Keratinocyte (primary cell): ENCODE data around the gene OR8B8. TPM values are rescaled to one million over a fixed set of nuclear protein-coding genes. Genes with fewer than 3 reads are reported as not detected.

Experiments
- DNase-seq: peaks from one replicate; pipeline ENCODE4 v3.0.0-alpha.2; 2011; ENCODE audit warnings: low read depth, missing footprints, low spot score
- FAIRE-seq: peaks from 2 replicates; lab custom pipeline; 2011; peaks lifted over from hg19 to GRCh38; lab: Jason Lieb, UNC
- H2AFZ ChIP-seq: 2 replicates; pipeline ENCODE4 v1.6.0; 2012; ENCODE audit warnings: low read length, control low read depth, inconsistent platforms; ENCODE audit not compliant: control insufficient read depth
- H3K27ac ChIP-seq: 2 replicates; pipeline ENCODE4 v1.5.1; 2011; ENCODE audit warnings: low read length; ENCODE audit not compliant: control insufficient read depth, insufficient read depth
- H3K27me3 ChIP-seq: 3 replicates; pipeline ENCODE4 v1.6.0; 2011; ENCODE audit warnings: low read length; ENCODE audit not compliant: control insufficient read depth, insufficient read depth; ENCODE audit errors: extremely low read depth
- H3K36me3 ChIP-seq, 2 experiments: 2 replicates in 1 of 2; 3 replicates in 1 of 2; pipeline ENCODE4 v1.5.1; 2011; ENCODE audit warnings: low read length in 2 of 2, mild to moderate bottlenecking in 1 of 2; ENCODE audit not compliant: control insufficient read depth in 2 of 2, insufficient read depth in 2 of 2; ENCODE audit errors: extremely low read depth in 1 of 2
- H3K4me1 ChIP-seq: 3 replicates; pipeline ENCODE4 v1.5.1; 2011; ENCODE audit warnings: low read length; ENCODE audit not compliant: control insufficient read depth, insufficient read depth; ENCODE audit errors: extremely low read depth
- H3K4me2 ChIP-seq: 3 replicates; pipeline ENCODE4 v1.6.0; 2011; ENCODE audit warnings: low read depth, low read length; ENCODE audit not compliant: control insufficient read depth, insufficient read depth; ENCODE audit errors: extremely low read depth
- H3K4me3 ChIP-seq, 3 experiments: fragments of 200-600 bp in 1 of 3; sonication (generic) in 1 of 3; 2 replicates in 2 of 3; 3 replicates in 1 of 3; pipeline ENCODE4 v1.5.1; 2011 to 2016; ENCODE audit warnings: low read length in 3 of 3, mild to moderate bottlenecking in 3 of 3, control low read depth in 2 of 3, inconsistent platforms in 1 of 3, low read depth in 1 of 3, mixed read lengths in 1 of 3, mixed run types in 1 of 3, moderate library complexity in 1 of 3; ENCODE audit not compliant: control insufficient read depth in 2 of 3, insufficient read depth in 2 of 3; ENCODE audit errors: extremely low read depth in 1 of 3
- H3K79me2 ChIP-seq: 2 replicates; pipeline ENCODE4 v1.6.0; 2012; ENCODE audit warnings: low read length; ENCODE audit not compliant: control insufficient read depth, insufficient read depth
- H3K9ac ChIP-seq: 3 replicates; pipeline ENCODE4 v1.6.0; 2011; ENCODE audit warnings: low read length; ENCODE audit not compliant: control insufficient read depth, insufficient read depth; ENCODE audit errors: extremely low read depth
- H3K9me1 ChIP-seq: 3 replicates; pipeline ENCODE4 v1.6.0; 2011; ENCODE audit warnings: low read length; ENCODE audit not compliant: control insufficient read depth, insufficient read depth; ENCODE audit errors: extremely low read depth
- H3K9me3 ChIP-seq: 2 replicates; pipeline ENCODE4 v1.5.1; 2012; ENCODE audit warnings: low read depth, low read length; ENCODE audit not compliant: control insufficient read depth
- H4K20me1 ChIP-seq: 3 replicates; pipeline ENCODE4 v1.6.0; 2011; ENCODE audit warnings: low read length; ENCODE audit not compliant: control insufficient read depth, insufficient read depth; ENCODE audit errors: extremely low read depth
- CTCF ChIP-seq, 3 experiments: IDR thresholded peaks in 1 of 3; conservative IDR thresholded peaks in 1 of 3; optimal IDR thresholded peaks in 1 of 3; 2 replicates in 2 of 3; 3 replicates in 1 of 3; pipeline versions ENCODE3 to v1.5.1; 2011; ENCODE audit warnings: low read length in 3 of 3, mild to moderate bottlenecking in 3 of 3, moderate library complexity in 2 of 3, control low read depth in 1 of 3, inconsistent platforms in 1 of 3; ENCODE audit not compliant: insufficient read depth in 2 of 3; ENCODE audit errors: extremely low read depth in 1 of 3
- EZH2 ChIP-seq: IDR thresholded peaks from one replicate; pipeline ENCODE4 v1.6.1; 2012; ENCODE audit warnings: inconsistent platforms, mild to moderate bottlenecking, low read length, moderate library complexity
- dilution Hi-C: fragments of 300-500 bp; cut with MboI; formaldehyde crosslinking; loops from one replicate; pipeline ENCODE4 v1.7.0; 2020; ENCODE audit warnings: low sequenced_read_pairs; ENCODE audit not compliant: extremely low pct_ligation_motif_present
- polyA minus RNA-seq, 3 experiments: library from RNA; depleted of rRNA, polyadenylated mRNA; stranded (reverse); fragments of >200 nt; gene quantifications; 1 replicate in 1 of 3; 2 replicates in 1 of 3; 3 replicates in 1 of 3; pipeline ENCODE4 v1.2.3, GENCODE V29; 2011
- polyA plus RNA-seq, 5 experiments: library from polyadenylated mRNA; depleted of rRNA in 3 of 5; stranded (reverse) in 3 of 5; stranded (forward) in 1 of 5; unstranded in 1 of 5; fragments of >200 nt; gene quantifications; 1 replicate in 1 of 5; 2 replicates in 3 of 5; 3 replicates in 1 of 5; pipeline versions ENCODE4 v1.2.1 to v1.2.3, GENCODE V29; 2011 to 2012; ENCODE audit warnings: missing spikeins in 2 of 5, low read depth in 1 of 5, low replicate concordance in 1 of 5

The OR8B8 gene
- polyA plus RNA-seq (not detected in 3 replicates), polyA minus RNA-seq (not detected in 3 replicates)
- not detected for polyA plus RNA-seq (2011; ENCODE audit: low read depth)
- polyA plus RNA-seq (2011; cell fraction: cytosol; rRNA removed): not detected in 2 replicates
- polyA plus RNA-seq (2011; cell fraction: nucleus; rRNA removed): not detected in 2 replicates
- polyA plus RNA-seq (2012; ENCODE audit: low replicate concordance): not detected in 2 replicates
- not detected for polyA minus RNA-seq (2011; cell fraction: cytosol; rRNA and poly(A)+ RNA removed)
- not detected in 2 replicates for polyA minus RNA-seq (2011; cell fraction: nucleus; rRNA and poly(A)+ RNA removed)

- H3K27ac ChIP-seq: no peak within 1 kb of the TSS
- no peaks in the 10 kb centered on the region for H3K4me1 ChIP-seq
- H3K4me2 ChIP-seq: no peak within 1 kb of the TSS
- H3K79me2 ChIP-seq: no peaks in the 10 kb centered on the region
- DNase-seq (no peak), FAIRE-seq (no peak)
- H2AFZ ChIP-seq: no peak within 1 kb of the TSS
- TF ChIP-seq EZH2 (no peak), CTCF (optimal IDR thresholded peaks at IDR 0.05 in 1 of 3, IDR thresholded peaks at IDR 0.05 in 1 of 3, conservative IDR thresholded peaks at IDR 0.05 in 1 of 3; ENCODE audit: extremely low read depth in 1 of 3, insufficient read depth in 2 of 3, low read length in 3 of 3) (no peak)
- H3K27me3 ChIP-seq: no peaks in the 10 kb centered on the region
- H3K9me1 ChIP-seq: no peaks in the 10 kb centered on the region
- H4K20me1 ChIP-seq: no peaks in the 10 kb centered on the region
- dilution Hi-C loops: no loop called here
- no peaks in the 10 kb centered on the region for H3K9me3 ChIP-seq
- H3K4me3 ChIP-seq: no peak within 1 kb of the TSS
- H3K9ac ChIP-seq: no peak within 1 kb of the TSS
- H3K36me3 ChIP-seq: no peaks in the 10 kb centered on the region
Measured at GRCh38 chr11:124445646-124446150, at the start of gene OR8B8. Gene OR8B8 (minus strand): TSS chr11:124445696. CDS start chr11:124441085, 4,611 bp downstream.

- dilution Hi-C loops: no loop called here
- no peak overlapping the region for H3K9ac ChIP-seq
- H3K79me2 ChIP-seq: no peaks in the 10 kb centered on the region
- TF ChIP-seq EZH2 (no peak), CTCF (optimal IDR thresholded peaks at IDR 0.05 in 1 of 3, IDR thresholded peaks at IDR 0.05 in 1 of 3, conservative IDR thresholded peaks at IDR 0.05 in 1 of 3; ENCODE audit: extremely low read depth in 1 of 3, insufficient read depth in 2 of 3, low read length in 3 of 3) (no peak)
- no peaks in the 10 kb centered on the region for H3K27me3 ChIP-seq
- no peaks in the 10 kb centered on the region for H3K4me1 ChIP-seq
- H3K9me3 ChIP-seq: no peaks in the 10 kb centered on the region
- H3K9me1 ChIP-seq: no peaks in the 10 kb centered on the region
- H3K4me3 ChIP-seq: no peak overlapping the region
- no peak overlapping the region for H3K4me2 ChIP-seq
- H3K27ac ChIP-seq: no peak overlapping the region
- FAIRE-seq: no peak
- H2AFZ ChIP-seq: no peak overlapping the region
- H3K36me3 ChIP-seq: no peaks in the 10 kb centered on the region
- no peaks in the 10 kb centered on the region for H4K20me1 ChIP-seq
- no peak for DNase-seq
Measured at GRCh38 chr11:124493016-124493655, 47.6 kb upstream of the OR8B8 start.
